Stimulated activated CD4-positive, alpha-beta T cell treated with anti-CD3 and anti-CD28 coated beads, Interleukin-4, amount 100 ng/mL, for 24 hours (primary cell): ENCODE measurements around the gene UNK.
"Not testable (repeated sequence)": the region's sequence is repeated elsewhere in the genome, so short reads cannot be mapped to it uniquely, and the experiment has no call there.

Experiments
- DNase-seq: peaks from one replicate; pipeline ENCODE4 v3.0.0-alpha.2; 2020

UNK gene

DNA sequence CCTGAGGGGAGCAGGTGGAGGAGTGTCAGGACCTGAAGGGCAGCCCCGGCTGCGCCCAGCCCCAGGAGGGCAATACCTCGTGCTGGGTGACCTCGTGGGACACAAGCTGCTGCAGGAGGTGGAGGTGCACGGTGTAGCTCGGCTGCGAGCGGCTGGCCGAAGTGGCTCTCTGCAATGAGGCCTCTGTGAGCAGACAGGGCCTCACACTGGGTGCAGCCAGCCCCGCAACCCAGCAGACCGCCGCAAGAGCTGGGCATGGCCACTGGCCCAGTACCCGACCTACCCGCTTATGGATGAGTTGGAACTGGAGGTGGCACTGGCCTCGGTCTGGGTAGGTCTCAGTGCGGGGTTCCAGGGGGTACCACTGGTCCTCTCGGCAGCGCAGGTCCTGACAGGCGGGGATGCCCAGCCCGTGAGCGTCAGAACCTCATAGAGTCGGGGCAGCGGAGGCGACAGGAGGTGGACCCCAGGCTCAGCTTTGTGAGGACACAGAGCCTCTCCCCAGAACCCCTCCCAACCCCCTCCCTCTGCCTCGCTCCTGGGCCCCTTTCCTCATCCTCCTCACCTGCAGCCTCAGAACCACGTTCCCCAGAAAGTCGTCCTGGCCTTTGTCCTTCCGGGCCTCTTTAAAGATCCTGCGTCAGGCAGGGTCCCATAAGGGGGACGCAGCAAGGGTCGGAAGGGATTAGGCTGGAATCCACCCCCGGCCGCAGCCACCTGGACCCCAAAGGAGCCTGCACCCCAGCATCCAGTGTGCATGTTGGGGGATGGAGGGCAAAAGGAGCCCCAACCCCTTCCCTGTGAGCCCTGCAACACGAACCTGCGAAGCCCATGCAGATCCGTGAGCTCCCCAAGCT is 55.6 kb downstream of the UNK start:
- no peak for DNase-seq

- no peak for DNase-seq
Measured at GRCh38 chr17:75840799-75841164, 56.2 kb downstream of the UNK start.

- no peak for DNase-seq
Measured at GRCh38 chr17:75842411-75842810, 57.8 kb downstream of the UNK start.

GRCh38 chr17:75842963-75843576 is 58.5 kb downstream of the UNK start:
- DNase-seq: peak; percentile 30

GRCh38 chr17:75843577-75844529 is 59.2 kb downstream of the UNK start, which contains the start of gene UNC13D:
TSS of gene UNC13D (minus strand) at chr17:75844404. CDS start at chr17:75844337, 67 bp downstream.
- peak; percentile 62 for DNase-seq

- DNase-seq: no peak
Measured at GRCh38 chr17:75844530-75845057, 60.0 kb downstream of the UNK start.

GRCh38 chr17:75845058-75845711 is 60.6 kb downstream of the UNK start:
- peak; percentile 72 for DNase-seq

DNA sequence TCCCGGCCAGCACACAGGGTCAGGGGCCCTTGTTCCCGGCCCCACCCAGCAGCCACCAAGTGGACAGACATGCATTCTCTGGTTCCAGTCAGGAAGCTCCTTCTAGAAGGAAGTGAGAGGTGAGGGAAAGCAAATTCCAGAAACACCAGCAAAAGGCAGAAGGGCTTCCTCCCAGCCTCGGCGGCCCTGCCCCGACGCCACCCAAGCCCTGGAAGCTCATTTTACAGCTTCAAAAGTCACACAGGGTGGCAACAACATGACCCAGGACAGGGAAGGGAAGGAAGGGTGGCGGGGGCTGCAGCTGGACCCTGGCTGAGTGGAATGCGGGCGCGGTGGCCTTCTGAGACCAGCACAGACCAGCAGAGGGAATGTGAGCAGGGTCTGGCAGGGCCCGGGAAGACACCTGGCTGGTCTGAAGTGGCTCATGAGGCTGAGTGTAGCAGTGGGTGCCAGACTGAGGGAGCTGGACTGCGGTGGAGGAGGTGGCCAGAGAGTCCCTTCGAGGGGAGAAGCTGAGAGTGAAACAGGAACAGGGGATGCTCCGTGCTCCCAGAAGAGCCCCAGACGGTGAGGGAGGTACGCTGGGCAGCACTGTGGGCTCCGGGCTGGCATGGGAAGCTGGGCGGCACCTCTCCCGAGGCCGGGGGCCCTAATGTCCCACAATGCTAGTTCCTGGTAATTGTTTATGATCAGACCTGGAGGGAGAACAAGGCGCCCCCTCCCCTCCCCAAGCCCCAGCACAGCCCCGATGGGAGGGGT is 61.5 kb downstream of the UNK start:
- DNase-seq: no peak

- no peak for DNase-seq
Measured at GRCh38 chr17:75846692-75847613, 62.3 kb downstream of the UNK start.

- no peak for DNase-seq
Measured at GRCh38 chr17:75847614-75848522, 63.3 kb downstream of the UNK start.

DNA sequence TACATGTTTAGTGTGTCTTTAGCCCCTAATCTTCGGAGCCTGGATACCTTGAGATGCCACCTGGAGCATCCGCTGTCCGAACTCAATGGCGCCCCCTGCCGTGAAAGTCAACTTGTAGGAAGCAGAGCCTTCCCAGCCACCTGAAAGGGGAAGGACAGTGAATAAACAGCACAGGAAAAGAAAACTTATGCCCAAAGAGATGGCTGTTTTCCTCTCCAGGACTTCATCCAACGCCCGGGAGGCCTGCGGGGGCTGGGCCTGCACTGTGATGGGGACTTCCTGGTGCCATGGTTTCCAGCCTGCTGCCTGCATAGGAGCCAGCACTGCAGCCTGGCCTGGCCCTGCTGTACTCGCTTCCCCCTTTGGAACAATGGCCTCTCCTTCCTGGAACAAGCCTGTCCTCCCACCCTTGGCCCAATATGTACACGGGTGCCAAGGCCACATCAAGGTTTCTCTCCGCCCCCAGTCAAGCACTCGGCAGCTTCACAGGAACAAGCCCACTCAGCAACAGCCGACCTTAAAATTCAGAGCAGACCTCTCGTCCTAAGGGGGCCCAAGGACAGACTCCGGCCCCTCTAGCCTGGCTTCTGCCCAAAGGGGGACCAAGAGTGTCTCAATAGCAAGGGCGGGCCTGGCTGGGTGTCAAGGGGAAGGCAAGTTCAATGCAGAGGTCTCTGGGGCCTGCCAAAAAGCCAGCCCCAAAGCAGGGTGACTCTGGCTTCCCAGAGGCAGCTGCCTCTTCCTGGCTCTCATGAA is 64.1 kb downstream of the UNK start:
- peak; percentile 87 for DNase-seq

GRCh38 chr17:75849279-75849646 is 64.7 kb downstream of the UNK start:
- no peak for DNase-seq

DNA sequence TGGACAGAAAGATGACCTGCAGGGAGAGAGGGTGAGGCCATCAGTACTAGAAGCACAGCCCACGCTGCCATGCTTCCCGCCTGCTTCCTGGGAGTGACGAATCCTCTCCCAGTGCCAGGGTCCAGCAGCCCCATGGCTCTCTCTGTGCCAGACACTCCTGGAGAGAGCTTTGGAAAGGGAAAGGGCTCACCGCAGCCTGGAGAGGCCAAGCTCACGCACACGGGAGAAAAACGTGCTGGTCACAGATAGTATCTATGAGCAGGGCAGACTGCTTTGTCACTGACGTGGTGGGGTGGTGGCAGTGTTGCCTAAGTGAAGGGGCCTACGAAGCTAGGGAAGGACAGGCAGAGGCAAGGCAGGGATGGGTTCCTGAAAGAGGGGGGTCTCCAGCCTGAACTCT is 65.1 kb downstream of the UNK start:
- no peak for DNase-seq

DNA sequence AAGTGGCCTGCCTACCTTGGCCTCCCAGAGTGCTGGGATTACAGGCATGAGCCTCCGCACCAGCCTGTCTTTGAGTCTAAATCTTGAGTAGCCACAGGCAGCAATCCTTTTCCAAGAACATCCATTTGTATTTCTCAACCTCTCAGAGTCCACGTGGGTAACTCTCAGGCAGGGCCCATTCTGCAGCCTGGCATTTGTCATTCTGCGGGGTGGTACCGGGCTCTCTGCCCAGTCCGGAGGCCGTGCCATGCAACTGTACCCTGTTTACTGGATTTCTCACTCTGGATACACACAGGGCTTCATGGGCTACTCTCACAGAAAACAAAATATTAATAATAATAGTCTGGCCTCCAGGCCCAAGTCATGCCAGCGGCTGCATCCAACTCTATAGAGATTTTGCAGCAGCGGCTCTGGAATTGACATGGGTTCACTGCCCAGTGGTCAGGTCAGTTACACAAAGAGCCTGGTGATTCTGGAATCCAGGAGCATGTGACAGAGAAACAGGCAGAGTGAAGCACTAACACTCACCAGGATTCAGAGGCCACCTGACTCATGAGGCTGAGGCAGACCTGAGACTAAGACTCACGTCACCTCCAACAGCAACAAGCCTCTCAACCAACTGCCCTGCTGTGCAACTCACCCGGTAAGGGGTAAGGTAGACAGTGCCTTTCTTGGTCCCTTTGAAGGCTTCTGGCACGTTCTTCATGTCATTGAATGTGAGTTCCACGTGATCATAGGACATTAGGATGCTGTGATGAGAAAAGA is 66.5 kb downstream of the UNK start:
- no peak for DNase-seq

- DNase-seq: not testable (repeated sequence)
Measured at GRCh38 chr17:75851693-75851991, 67.0 kb downstream of the UNK start.

DNA sequence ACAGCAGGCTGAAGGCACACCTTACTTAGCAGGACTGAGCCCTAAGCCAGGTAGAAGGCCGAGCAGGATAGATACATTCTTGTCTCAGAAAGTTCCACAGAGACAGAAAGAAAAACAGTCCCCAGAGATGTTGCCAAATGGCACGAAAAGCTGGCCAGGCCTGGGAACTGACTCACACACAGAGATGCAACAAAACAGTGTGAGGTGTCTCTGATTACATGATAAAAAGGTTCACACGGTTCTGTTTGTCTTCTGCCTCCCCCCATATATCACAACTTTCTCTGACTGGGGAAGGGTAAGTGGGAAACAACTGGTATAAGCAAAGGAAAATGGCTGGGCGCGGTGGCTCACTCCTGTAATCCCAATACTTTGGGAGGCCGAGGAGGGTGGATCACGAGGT is 68.8 kb downstream of the UNK start:
- no peak for DNase-seq

- DNase-seq: no peak
Measured at GRCh38 chr17:75854101-75854748, 69.6 kb downstream of the UNK start.

DNA sequence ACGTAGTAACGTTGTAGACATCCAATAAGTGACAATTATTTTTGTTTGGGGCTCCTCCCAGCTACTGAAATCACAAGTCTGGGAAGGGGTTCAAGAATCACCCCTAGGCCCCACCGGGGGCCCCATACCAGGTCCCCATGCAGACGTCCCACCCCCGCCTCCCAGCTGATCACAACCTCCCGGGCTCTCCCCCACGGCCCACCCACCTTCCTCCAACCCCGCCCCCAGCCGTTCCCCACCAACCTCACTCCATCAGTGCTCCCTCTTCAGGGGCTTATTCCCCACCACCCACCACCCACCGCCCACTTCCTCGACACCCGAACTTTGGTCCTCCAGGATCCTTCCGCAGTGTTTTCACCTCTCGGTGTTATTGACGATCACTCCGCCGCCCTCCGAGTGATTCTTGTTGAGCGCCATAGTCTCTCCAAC is 70.3 kb downstream of the UNK start:
- no peak for DNase-seq
